Activated T-cell treated with anti-CD3 and anti-CD28 coated beads, Interleukin-2, amount 50 U/mL, for 1 hour (primary cell): ENCODE data around the gene MRGPRE.

ENCODE experiments used
- DNase-seq: peaks from one replicate; pipeline ENCODE4 v3.0.0-alpha.2; 2020

MRGPRE gene

DNA sequence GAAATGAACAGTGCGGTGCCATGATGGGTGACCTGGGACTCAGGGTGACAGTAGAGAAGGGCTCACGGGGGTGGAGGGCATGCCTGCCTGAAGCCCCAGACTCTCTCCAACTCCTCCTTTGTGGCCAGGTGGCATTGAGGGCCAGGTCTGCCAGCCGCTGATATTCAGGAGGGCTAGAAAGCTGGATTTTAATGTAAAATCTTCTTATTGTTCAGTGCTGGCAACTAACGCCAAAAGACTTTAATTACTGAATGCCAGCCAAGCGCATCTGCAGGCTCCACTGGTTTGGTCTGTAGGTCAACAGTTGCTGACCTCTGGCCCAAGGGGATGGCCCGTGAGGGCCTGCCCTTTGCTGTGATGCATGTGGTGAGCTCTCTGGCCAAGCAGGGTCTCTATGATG lies 23.9 kb downstream of the MRGPRE start:
- no peak for DNase-seq

DNA sequence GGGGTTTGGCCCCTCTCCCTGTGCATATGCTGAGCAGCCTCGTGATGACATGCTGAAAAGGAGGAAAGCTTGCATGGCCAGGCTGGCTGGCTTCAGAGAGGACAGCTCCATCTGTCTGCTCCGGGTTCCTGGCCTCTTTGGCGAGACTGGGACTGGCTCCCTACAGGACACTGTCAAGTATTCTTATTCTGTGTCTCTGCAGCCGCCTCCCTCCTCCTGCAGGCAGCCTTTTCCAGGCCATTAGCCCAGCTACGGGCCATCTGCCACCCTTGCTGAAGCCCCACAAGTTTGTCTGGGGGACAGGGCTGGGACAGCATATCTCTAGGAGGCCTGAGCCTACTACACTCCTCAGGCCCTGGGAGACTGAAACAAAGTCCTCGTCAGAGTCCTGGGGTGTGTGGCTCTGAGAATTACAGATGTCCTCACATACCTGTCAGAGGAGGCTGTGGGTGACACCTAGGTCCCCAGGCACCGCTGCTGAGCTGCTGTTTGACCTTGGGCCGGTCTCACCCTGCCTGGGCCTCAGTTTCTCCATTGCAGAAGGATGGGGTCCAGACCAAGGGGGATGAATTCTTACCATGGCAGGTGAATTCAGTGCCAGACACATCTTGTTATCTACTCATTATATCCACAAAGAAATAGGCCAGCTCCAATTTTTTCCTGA lies 24.6 kb downstream of the MRGPRE start:
- DNase-seq: no peak

DNA sequence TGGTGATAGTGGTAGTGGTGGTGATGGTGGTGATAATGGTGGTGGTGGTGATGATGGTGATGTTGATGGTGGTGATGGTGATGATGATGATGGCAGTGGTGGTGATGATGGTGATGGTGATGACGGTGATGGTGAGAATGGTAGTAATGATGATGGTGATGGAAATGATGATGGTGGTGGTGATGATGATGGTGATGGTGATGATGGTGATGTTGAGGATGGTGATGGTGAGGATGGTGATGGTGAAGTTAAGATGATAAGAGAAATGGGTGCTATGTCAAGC lies 25.4 kb downstream of the MRGPRE start:
- no peak for DNase-seq

DNA sequence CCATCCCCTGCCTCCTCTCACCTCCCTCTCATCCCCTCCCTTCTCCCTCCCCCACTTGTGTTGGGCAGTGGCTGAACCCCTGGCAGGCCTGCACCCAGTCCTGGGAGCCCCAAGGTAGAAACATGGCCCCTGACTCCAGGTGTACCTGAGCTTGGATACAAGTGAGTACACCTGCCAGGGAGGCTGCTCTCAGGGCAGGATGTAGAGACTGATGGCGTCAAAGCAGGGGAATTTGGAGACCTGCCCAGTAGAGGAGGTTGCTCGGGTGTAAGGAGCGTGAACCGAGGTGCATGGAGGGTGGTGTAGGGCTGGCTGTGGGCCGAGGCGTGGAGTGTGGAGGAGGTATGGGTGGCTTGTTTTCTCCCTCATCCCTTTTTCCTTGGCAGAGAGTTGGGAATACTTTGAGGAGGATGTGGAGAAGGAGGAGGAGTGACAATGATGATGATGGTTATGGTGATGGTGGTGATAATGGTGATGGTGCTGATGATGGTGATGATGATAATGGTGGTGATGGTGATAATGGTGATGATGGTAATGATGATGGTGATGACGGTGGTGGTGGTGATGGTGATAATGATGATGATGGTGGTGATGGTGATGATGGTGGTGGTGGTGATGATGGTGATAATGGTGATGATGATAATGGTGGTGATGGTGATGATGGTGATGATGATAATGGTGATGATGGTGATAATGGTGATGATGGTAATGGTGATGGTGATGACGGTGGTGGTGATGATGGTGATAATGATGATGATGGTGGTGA lies 25.9 kb downstream of the MRGPRE start:
- no peak for DNase-seq

DNA sequence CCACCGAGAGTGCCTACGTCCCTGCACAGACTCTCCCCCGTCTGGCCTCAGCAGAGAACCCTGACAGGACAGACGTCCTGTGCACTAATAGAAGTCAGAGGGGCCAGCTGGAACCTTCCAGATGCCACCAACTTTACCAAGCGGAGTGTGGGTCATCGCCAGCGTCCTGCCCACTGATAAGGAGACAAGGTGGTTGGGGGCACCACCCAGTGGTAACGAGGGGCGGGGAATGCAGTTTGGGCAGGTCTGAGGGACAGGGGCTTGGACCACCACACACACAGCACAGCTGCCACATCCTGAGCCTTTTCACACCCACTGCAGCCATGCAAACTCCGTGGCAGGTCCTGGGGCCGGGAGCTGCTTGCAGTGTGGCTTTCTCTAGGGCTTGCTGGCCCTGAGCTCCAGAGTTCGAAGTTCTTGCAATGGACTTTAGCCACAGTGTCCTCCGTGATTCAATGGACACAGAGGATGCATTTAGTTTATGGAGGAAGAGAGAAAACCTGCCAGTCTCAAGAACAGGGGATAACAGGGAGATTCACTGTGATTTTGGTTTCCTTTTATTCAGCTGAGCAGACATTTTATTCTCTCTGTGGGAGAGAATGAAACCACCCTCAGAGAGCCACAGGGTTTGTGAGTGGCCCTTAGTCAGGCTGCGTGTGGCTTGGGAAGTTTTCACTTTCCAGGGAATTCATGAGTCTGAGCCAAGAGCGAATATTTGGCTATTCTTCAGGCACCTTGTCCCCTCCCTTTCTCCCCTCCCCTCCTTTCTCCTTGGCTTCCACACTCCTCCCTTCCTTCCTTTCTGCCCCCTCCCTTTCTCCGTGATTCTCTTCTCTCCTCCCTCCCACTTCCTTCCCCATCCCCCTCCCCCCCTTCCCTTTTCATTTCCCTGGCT lies 26.7 kb downstream of the MRGPRE start:
- no peak for DNase-seq

DNA sequence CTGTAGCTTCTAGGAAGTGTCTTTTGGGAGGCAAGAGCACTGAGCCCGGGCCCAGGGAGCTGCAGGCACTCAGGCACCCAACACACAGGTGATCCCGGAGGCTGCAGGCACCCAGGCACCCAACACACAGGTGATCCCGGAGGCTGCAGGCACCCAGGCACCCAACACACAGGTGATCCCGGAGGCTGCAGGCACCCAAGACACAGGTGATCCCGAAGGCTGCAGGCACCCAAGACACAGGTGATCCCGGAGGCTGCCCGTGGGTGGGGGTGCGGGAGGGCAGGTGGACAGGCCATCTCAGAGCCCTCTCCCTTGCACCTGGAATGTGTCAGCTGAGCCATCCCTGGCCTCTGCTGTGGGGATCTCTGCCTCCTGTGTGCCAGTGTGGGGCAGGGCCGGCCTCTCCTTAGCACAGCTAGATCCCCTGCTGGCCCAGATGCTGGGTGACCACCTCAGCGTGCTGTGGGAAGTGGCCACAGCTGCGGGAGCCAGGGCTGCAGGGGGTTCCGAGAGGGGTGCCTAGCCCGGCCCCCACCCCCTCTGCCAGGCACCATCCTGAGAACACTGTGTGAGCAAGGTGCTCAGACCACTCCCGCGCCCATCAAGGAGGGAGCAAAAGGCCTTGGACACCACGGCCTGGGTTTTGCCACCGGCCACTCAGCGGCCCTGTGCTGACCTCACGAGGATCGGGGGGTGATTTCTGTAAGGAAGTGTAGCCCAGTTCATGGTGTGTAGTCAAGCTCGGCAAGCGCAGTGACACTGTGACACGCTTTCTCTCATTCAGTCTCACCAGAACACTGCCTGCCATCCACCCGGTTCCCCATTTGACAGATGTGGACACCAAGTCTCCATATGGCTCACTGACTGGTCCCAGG lies 27.8 kb downstream of the MRGPRE start:
- no peak for DNase-seq

DNA sequence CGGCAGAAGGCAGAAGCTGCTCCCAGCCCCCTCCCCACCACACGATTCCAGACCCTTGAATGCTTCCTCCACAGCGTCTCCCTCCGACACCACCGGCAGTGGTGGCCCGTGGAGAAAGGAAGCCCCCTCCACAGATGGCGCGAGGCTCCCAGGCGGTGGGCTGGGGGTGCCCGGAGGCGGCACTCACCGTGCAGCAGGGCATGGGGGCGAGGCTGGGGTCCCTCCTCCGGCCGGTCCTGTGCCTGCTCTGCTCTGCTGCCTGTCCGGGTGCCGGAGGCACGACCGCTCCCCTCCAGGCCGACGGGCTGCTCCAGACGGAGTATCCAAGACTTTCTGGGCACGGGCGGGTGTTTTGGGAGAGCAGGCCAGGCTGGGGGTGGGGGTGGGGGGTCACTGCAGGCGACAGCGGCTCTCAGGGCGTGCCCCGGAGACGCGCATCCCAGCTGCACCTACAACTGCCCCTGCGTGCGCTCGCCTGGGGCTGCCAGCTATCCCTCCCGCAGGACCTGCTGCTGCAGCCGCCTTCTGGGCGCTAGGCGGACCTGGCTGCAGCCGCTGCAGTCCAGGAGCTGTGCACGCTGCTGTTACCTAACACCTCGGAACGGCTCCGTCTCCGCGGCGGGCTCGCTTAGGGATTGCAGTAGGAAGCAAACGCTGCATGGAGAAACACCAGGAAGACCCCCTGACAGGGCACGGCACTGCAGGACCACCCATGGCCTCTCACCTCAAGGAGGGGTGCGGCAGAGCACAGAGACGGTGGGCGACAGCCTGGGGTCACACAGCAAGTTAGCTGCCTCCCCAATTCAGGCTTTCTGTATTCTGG lies 28.8 kb downstream of the MRGPRE start:
- no peak for DNase-seq

DNA sequence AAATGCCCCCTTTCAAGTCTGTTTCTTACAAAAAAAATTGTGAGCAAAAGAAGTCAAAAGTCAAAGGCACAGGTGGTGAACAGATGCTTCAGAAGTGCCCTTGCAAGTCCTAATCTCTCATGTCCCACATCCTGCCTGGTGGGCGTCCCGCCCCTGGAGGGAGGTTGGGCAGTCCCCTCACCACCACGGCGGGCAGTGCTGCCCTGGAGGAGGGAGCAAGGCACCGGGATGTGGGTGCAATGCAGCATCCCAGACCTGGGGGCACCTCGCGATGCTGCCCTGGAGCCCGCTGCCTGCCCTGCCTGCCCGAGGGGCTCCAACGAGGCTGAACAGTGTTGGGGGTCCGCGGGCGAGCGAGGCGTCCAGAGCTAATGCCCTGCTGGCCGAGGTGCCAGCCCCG lies 29.5 kb downstream of the MRGPRE start:
- no peak for DNase-seq

DNA sequence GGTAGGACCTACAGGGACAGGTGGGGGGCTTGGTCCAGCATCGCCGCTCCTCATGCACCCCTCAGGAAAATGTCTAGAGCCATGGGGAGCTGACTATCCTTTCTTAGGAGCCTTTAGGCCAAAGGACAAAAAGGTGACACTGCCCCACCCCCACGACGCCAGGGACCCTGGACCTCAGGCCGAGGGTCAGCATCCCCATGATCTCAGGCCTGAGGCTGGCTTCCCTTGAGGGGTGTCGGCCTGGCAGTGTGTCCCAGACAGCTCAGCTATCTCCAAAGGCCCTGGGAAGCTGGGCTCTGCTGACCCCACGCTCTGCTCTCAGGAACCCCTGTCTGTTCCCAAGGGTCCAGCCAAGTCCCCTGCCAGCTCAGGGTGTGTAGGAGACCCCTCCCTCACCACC lies 29.9 kb downstream of the MRGPRE start:
- no peak for DNase-seq

DNA sequence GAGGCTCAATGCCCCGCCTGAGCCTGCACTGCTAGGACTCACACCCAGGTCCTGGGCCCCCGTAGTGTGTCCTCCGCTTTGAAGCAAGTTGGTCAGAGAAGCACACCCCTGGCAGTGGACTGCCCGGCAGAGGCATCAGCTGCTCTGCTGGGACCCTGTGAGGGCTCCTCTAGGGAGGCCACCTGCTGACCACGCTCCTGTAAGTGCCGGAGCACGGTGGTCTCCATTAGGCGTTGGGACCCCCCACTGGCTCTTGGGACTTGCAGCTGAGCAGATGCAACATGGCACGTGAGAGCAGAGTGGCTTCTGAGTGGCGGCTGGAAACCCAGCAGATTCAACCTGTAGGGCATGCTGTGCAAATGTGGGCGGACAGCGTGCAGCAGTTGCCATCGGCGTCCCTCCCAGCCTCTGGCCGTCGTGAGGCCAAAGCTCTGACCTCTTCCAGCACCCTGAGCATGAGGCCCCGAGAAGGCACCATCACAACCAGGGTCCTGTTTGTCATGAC lies 30.5 kb downstream of the MRGPRE start:
- no peak for DNase-seq

DNA sequence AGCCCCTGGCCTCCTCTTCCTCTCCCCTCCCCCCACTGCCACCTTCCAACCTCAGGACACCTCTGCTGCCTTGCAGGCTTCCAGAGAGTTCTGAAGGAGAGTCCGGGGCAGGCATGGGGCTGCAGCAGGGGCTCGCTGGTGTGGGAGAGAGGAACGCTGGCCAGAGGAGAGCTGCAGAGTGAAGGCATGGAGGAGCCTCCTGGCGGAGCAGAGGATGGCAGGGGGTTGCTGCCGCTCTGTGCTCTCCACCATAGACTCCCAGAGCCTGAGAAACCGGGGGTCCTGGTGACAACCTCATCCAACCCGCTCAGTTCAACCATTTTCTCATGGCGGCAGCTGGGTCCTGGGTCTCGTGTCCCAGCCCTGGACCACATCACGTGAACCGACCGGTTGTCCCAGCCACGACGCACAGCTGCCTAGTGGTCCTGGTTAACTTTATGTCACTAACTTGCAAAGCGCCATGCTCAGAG lies 31.1 kb downstream of the MRGPRE start:
- DNase-seq: no peak

DNA sequence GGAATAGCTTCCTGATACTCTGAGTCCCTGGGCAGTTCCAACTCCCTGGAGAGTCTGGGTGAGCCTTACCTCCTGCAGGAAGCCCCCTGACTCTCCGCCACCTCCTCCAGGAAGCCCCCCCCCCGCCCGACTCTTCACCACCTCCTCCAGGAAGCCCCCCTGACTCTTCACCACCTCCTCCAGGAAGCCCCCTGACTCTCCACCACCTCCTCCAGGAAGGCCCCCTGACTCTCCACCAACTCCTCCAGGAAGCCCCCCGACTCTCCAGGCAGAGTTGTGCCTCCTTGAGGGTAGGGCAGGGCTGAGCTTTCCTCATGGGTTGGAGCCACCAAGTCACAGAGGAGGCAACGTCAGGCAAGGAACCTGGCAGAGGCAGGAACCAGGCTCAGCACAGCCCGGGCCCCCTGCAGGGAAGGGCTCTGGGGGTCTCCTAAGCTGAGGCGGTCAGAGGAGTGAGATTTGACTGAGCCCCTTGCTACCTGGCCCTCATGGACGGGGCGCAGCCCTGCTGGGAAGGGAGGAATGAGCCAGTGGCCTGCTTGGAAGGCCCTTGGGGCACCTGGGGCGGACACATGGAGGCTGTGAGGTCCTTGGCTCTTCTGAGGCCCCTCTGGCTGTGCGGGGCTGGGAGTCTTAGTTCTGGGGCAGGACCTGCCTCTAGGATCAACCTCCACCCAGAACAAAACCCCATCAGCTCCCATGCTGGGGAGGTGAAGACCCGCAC lies 31.7 kb downstream of the MRGPRE start:
- no peak for DNase-seq

DNA sequence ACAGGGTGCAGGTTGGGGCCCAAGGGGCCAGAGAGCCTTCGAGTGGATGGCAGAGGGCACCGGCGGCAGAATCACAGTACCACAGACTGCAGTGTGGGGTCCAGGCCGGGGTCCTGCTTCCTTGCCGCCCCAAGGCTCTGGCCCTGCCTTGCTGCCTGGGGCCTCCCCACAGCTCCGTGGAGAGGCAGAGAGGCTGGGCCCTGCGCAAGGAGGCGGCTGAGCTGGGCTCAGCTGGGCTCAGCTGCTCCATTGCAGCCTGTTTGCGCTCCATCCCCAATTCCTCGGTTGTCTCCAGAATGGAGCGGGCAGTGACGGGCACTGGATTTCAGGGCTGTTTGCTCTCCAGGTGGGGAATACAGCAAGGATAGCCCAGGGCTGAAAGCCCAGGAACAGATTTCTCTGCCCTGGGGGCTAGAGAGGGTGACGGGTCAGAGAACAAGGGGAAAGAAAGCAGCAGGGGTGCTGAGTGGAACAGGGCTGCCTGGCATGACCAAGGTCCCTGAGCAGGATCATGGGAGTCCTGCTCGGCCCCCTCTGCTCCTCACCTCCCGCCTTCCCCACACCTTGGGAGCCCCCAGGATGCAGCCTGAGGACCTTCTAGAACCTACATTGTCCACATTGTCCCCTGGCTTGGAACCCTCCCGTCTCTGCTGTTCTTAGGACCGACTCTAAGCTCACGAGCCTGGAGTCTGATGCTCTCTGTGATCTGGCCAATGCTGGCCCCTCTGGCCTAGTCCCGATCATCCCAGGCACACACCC lies 32.5 kb downstream of the MRGPRE start:
- no peak for DNase-seq

DNA sequence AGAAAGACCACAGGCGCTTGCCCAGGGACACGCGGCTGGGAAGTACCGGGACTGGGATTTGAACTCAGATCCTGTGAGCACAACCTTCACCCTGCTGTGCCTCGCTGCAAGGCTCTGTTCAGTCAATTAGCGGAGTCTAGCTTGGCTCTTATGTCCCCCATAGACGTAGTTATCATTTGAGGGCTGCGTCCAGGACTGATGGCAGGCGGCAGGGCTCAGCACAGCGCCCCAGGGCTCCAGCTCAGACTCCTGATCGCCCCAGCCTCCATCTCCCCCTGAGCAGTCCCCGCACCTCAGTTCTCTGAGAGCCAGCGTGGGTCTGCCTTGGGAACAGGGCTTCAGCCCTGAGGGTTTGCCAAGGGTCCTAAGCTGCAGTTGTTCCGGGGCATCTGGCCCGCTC lies 33.4 kb downstream of the MRGPRE start:
- DNase-seq: no peak

DNA sequence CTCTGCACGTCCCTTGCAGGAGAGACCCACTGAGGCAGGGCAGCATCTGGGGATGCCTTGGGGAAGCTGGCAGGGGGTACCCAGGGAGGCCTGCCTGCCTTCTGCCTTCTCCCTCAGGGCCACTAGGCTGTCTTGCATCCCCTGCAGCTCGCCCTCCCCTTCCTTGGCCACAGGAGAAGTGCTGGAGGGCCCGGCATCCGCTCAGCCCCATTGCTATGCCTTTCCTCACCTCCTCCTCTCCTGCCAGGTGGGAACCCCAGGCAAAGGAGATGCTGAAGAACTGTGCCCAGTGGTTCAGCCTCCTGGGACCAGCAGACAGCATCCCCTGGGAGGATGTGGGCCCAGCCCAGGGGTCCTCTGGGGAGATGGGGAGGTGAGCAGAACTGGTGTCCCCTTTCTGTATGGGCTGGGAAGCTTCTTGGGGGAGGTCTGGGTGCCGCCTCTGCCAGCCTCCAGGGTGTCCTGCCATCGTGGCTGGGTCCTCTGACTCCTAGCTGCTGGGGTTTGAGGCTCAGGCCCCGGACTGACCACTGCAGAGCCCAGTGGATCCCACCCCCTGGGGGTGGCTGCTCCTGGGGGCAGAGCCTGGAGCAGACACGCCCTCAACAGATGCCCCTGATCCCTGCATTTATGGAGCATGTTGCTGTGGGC lies 34.2 kb downstream of the MRGPRE start:
- DNase-seq: no peak

DNA sequence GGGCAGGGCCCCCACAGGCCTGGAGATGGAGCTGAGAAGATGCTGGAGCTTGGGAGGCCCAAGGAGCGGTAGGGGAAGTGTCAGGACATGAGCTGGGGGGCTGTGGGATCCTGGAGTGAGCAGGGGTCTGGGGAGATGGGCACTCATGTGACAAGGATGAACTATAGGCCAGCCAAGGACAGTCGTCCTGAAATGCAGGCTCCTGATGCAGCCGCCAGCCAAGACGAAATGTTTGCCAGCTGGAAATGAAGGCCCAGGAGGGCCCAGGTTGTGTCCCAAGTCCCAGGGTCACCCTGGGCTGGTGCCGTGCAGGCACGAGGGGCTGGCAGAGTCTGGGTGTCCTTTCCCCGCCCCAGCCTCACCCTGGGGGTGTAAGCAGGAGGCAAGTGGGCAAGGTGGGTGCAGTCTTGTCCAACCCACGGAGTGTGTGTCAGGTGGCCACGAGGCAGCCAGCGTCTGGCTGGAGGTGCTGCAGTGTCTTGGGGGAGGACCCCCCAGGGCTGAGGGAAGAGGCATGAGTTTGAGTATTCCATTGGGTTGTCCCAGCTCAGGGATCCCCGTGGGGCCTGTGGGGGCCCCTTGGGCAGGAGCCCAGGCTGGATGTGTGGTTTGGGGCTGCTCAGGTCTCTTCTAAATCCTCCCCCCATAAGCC lies 35.0 kb downstream of the MRGPRE start:
- no peak for DNase-seq

DNA sequence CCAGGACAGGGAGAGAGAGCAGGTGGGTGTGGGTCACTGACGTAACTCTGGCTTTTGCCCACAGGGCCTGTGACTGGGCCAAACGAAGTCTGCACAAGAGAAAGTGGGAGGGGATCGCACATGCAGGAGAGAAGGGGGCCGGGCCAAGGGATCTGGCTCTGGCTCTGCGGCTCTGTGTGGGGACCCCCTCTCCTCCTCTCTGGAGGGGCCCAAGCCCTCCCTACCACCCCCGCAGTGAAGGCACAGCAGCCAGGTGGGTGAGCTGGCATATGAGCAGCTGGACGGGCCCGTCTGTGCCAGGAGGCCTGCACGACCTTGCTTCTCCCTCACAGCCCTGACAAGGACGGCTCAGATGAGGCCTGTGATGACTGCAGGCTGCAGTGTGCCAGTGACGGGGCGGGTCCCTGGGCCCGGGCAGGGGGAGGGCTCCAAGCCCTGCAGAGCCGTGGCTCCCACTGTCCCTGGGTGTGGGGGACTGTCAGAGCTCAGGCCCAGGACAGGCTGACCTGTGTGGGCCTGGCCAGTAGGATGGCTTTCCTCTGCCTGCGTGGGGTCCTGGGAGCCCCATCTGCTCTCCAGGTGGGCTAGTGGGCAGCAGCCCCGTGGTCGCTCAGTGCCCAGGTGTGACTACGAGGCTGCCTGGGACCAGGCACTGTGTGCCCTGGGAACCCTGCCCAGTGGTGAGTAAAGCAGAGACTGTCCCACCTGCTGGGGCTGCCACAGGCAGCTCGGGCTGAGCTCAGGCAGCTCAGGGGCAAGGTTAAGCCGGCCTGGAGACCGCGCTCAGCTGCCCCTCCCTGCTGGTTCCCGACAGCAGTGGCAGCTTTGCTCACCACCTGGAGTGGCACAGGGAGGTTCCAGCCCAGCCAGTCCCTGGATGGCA lies 35.8 kb downstream of the MRGPRE start:
- no peak for DNase-seq
